Panc1 (cell line): ENCODE results near the gene SARDH.

Experiments
- POLR2AphosphoS5 ChIP-seq: IDR thresholded peaks from 2 replicates; pipeline ENCODE4 v1.6.1; 2012; ENCODE audit warnings: mild to moderate bottlenecking, low read depth, low read length, moderate library complexity
- REST ChIP-seq, 2 experiments: IDR thresholded peaks; 2 replicates each; pipeline ENCODE4 v1.6.1; 2011 to 2012; ENCODE audit warnings: low read depth in 2 of 2, control low read depth in 1 of 2, low read length in 1 of 2, mild to moderate bottlenecking in 1 of 2, moderate library complexity in 1 of 2; ENCODE audit not compliant: insufficient read depth in 1 of 2
- SIN3A ChIP-seq: IDR thresholded peaks from 2 replicates; pipeline ENCODE4 v1.6.1; 2012; ENCODE audit warnings: low read depth, mild to moderate bottlenecking, low read length, moderate library complexity, borderline replicate concordance; ENCODE audit not compliant: insufficient read depth
- TF ChIP-seq, protein P1 (sequence below): fragments of 450-650 bp; IDR thresholded peaks from 2 replicates; pipeline ENCODE4 v1.5.1; 2017; ENCODE audit warnings: mild to moderate bottlenecking

DNA sequence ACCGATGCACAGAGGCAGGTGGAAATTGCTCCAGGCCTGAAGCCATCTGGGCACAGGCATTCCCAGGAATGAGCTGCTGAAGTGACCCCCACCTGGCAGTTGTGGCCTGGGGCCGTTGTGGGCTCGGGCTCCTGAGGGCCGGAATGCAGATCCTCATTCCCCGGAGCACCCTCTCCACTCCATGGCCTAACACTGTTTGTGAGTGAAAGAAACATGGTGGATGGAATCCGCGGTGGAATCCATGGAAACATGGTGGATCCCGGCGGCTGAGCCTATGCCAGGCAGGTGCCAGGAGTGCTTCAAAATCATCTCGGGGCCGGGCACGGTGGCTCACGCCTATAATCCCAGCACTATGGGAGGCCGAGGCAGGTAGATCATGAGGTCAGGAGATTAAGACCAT is 3.6 kb upstream of the SARDH start:
- TF ChIP-seq, protein P1, sequence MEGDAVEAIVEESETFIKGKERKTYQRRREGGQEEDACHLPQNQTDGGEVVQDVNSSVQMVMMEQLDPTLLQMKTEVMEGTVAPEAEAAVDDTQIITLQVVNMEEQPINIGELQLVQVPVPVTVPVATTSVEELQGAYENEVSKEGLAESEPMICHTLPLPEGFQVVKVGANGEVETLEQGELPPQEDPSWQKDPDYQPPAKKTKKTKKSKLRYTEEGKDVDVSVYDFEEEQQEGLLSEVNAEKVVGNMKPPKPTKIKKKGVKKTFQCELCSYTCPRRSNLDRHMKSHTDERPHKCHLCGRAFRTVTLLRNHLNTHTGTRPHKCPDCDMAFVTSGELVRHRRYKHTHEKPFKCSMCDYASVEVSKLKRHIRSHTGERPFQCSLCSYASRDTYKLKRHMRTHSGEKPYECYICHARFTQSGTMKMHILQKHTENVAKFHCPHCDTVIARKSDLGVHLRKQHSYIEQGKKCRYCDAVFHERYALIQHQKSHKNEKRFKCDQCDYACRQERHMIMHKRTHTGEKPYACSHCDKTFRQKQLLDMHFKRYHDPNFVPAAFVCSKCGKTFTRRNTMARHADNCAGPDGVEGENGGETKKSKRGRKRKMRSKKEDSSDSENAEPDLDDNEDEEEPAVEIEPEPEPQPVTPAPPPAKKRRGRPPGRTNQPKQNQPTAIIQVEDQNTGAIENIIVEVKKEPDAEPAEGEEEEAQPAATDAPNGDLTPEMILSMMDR = no peak
- no peak for TF ChIP-seq POLR2AphosphoS5
- no peak for TF ChIP-seq REST (IDR thresholded peaks at IDR 0.05; ENCODE audit: insufficient read depth in 1 of 2, low read depth in 2 of 2, low read length in 1 of 2)
- TF ChIP-seq SIN3A = no peak
